Measurements from ENCODE around the gene IGSF9. TPM values are rescaled to one million over a fixed set of nuclear protein-coding genes. Genes with fewer than 3 reads are reported as not detected.

Gene IGSF9
- total RNA-seq, 1 experiment from 2014 or later: 15.6 TPM

DNA sequence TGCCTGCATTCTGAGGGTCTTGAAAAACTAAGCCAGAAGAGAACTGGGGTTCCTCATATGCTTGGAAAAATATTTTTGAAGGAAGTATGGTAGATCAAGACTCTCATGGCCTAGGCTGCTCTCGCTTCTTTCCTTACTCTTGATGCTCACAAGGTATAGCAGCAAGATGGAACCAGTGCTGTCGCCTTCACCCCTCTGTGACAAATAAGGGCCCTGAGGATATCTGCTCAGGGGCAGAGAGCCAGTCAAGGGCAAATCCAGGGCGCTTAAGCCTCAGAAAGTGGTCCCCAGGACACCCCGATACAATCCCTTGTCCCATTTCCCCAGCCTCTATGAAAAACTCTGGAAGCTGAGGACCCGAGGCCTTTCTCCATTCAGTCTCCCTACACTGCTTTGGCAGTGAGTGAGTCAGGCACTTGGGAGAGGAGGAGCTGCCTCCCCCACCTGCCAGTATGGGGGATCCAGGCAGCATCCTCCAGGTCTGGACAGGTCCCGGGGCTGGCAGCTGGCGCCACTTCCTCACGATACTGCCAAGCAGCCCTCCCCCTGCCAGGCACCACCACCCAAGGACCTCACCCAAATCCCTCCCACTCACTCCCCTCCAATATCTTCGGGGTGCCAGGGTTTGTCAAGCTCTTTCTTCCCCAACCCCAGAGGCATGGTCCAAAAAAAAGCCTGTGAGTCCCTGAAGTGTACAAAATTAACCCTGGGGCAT lies 1.3 kb downstream of the IGSF9 start:
- Histone ChIP-seq H3K79me2 (ENCODE audit: low read length) (peaks cover 23% of the 10 kb centered on the region), H3K9me2 (replicated peaks; ENCODE audit: low read length) (no peaks in the 10 kb centered on the region), H4K20me1 (ENCODE audit: low read length) (no peaks in the 10 kb centered on the region), H3K4me3 (ENCODE audit: low read length) (peak overlapping the region; percentile 84), H2AFZ (ENCODE audit: low read length) (no peak overlapping the region), H3K36me3 (ENCODE audit: low read depth, low read length) (no peaks in the 10 kb centered on the region), H3F3A (ENCODE audit: low read length, unreplicated experiment) (no peaks in the 10 kb centered on the region), H3K4me1 (ENCODE audit: insufficient read depth, low read length) (peaks cover 32% of the 10 kb centered on the region), H3K9ac (ENCODE audit: low read length) (no peak overlapping the region), H3K4me2 (ENCODE audit: low read length) (peak overlapping the region; percentile 94), H3K27ac (ENCODE audit: low read length) (no peak overlapping the region), H3K27me3 (ENCODE audit: low read length) (no peaks in the 10 kb centered on the region), H3K9me3 (ENCODE audit: low read length) (no peaks in the 10 kb centered on the region)
- intact Hi-C loops (cut with micrococcal nuclease): loop anchor here (2.0 kb wide), 2 partner anchors 19 to 145 kb away; partner anchors contain the start of gene TAGLN2
- ATAC-seq (no peak), DNase-seq (no peak)
- POLR2A ChIA-PET (ENCODE audit: unreplicated experiment): no interaction called here
- TF ChIP-seq, protein P1, sequence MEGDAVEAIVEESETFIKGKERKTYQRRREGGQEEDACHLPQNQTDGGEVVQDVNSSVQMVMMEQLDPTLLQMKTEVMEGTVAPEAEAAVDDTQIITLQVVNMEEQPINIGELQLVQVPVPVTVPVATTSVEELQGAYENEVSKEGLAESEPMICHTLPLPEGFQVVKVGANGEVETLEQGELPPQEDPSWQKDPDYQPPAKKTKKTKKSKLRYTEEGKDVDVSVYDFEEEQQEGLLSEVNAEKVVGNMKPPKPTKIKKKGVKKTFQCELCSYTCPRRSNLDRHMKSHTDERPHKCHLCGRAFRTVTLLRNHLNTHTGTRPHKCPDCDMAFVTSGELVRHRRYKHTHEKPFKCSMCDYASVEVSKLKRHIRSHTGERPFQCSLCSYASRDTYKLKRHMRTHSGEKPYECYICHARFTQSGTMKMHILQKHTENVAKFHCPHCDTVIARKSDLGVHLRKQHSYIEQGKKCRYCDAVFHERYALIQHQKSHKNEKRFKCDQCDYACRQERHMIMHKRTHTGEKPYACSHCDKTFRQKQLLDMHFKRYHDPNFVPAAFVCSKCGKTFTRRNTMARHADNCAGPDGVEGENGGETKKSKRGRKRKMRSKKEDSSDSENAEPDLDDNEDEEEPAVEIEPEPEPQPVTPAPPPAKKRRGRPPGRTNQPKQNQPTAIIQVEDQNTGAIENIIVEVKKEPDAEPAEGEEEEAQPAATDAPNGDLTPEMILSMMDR (conservative IDR thresholded peaks at IDR 0.05; ENCODE audit: low read depth, low read length): no peak
- TF ChIP-seq EZH2phosphoT487 (IDR thresholded peaks at IDR 0.05; ENCODE audit: borderline replicate concordance, low read length) (no peak), EZH2 (IDR thresholded peaks at IDR 0.05; ENCODE audit: low read length, unreplicated experiment) (no peak)
- BruUV-seq (replicated peaks): no TSS peak
- CTCF ChIA-PET: interaction anchor here (0.7 to 1.1 kb wide), 2 partner anchors 62 to 64 kb away, joined by 3 to 6 read pairs; no protein-coding TSS in a partner anchor

DNA sequence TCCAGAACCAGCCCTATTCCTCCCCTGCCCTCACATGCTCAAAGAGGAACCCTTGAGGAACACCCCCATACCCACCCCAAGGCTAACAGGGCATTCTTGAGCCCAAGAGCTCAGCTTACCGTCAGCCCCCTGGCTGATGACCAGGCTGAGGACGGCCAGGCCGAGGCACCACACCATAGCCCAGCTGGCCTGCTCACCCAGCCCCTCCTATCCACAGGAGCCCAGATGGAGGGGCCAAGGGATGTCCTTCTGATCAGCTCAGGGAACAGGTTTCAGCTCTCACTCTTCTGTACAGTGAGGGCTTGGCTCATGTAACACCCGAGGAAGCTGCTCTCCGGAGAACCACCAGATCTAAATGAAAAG lies 2.2 kb downstream of the IGSF9 start:
- H3K9me3 ChIP-seq (ENCODE audit: low read length): no peaks in the 10 kb centered on the region
- intact Hi-C loops (cut with micrococcal nuclease): no loop called here
- H2AFZ ChIP-seq (ENCODE audit: low read length): no peak overlapping the region
- H3K4me1 ChIP-seq (ENCODE audit: insufficient read depth, low read length): peaks cover 33% of the 10 kb centered on the region
- no peak for DNase-seq
- H3F3A ChIP-seq (ENCODE audit: low read length, unreplicated experiment): no peaks in the 10 kb centered on the region
- H4K20me1 ChIP-seq (ENCODE audit: low read length): no peaks in the 10 kb centered on the region
- H3K27ac ChIP-seq (ENCODE audit: low read length): no peak overlapping the region
- POLR2A ChIA-PET (ENCODE audit: unreplicated experiment): no interaction called here
- TF ChIP-seq, protein P1 (conservative IDR thresholded peaks at IDR 0.05; ENCODE audit: low read depth, low read length): no peak
- no peak for TF ChIP-seq EZH2phosphoT487 (IDR thresholded peaks at IDR 0.05; ENCODE audit: borderline replicate concordance, low read length)
- TF ChIP-seq EZH2 (IDR thresholded peaks at IDR 0.05; ENCODE audit: low read length, unreplicated experiment): no peak
- no peaks in the 10 kb centered on the region for H3K9me2 ChIP-seq (replicated peaks; ENCODE audit: low read length)
- CTCF ChIA-PET: no interaction called here
- H3K9ac ChIP-seq (ENCODE audit: low read length): no peak overlapping the region
- H3K27me3 ChIP-seq (ENCODE audit: low read length): no peaks in the 10 kb centered on the region
- H3K79me2 ChIP-seq (ENCODE audit: low read length): peaks cover 23% of the 10 kb centered on the region
- no TSS peak for BruUV-seq (replicated peaks)
- no peak overlapping the region for H3K4me2 ChIP-seq (ENCODE audit: low read length)
- no peak overlapping the region for H3K4me3 ChIP-seq (ENCODE audit: low read length)
- ATAC-seq: no peak
- no peaks in the 10 kb centered on the region for H3K36me3 ChIP-seq (ENCODE audit: low read depth, low read length)

DNA sequence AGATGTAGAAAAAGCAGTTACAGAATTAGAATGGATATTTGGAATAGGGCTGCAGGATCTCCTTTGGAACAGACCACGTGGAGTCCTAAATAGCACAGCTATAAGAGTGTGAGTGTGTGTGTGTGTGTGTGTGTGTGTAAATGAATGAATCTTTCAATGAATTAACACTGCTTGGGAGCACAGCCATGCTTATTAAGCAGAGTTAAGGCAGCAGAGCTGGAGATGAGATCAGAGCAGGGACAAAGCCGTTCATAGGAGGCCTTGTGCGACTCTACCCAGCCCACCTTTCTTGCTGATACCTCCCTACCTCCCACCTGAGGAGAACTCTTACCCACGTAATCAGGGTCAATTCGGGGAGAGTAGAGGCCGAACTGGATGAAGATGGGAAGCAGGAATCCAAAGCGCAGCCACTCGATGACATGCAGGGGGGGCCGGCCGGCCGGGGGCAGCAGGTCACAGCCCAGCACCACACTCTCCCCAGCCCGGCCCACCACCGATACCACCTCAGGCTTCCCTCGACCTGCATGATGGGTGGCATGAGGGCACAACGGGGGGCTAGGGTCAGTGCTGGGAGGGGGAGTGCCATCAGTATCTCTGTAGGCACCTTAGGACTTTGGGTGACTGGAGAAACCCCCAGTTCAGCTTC lies 2.7 kb downstream of the IGSF9 start:
- no peak overlapping the region for H3K27ac ChIP-seq (ENCODE audit: low read length)
- H3K4me2 ChIP-seq (ENCODE audit: low read length): no peak overlapping the region
- no peak overlapping the region for H3K4me3 ChIP-seq (ENCODE audit: low read length)
- ChIA-PET POLR2A (ENCODE audit: unreplicated experiment) (no interaction called here), CTCF (no interaction called here)
- no peak for DNase-seq
- peaks cover 23% of the 10 kb centered on the region for H3K79me2 ChIP-seq (ENCODE audit: low read length)
- TF ChIP-seq EZH2phosphoT487 (IDR thresholded peaks at IDR 0.05; ENCODE audit: borderline replicate concordance, low read length) (no peak), EZH2 (IDR thresholded peaks at IDR 0.05; ENCODE audit: low read length, unreplicated experiment) (no peak)
- TF ChIP-seq, protein P1 (conservative IDR thresholded peaks at IDR 0.05; ENCODE audit: low read depth, low read length): no peak
- peaks cover 38% of the 10 kb centered on the region for H3K4me1 ChIP-seq (ENCODE audit: insufficient read depth, low read length)
- H3K9ac ChIP-seq (ENCODE audit: low read length): no peak overlapping the region
- H3K27me3 ChIP-seq (ENCODE audit: low read length): no peaks in the 10 kb centered on the region
- H3K9me3 ChIP-seq (ENCODE audit: low read length): no peaks in the 10 kb centered on the region
- intact Hi-C loops (cut with micrococcal nuclease): no loop called here
- H3K9me2 ChIP-seq (replicated peaks; ENCODE audit: low read length): no peaks in the 10 kb centered on the region
- no TSS peak for BruUV-seq (replicated peaks)
- no peaks in the 10 kb centered on the region for H4K20me1 ChIP-seq (ENCODE audit: low read length)
- H2AFZ ChIP-seq (ENCODE audit: low read length): no peak overlapping the region
- ATAC-seq: no peak
- H3F3A ChIP-seq (ENCODE audit: low read length, unreplicated experiment): no peaks in the 10 kb centered on the region
- no peaks in the 10 kb centered on the region for H3K36me3 ChIP-seq (ENCODE audit: low read depth, low read length)

Measured in PC-3 (cell line).